GM20000 (cell line): ENCODE measurements around the gene OR51G2.

Experiments
- DNase-seq: peaks from one replicate; pipeline ENCODE4 v3.0.0; 2012; ENCODE audit warnings: low spot score
- TF ChIP-seq, protein P1 (sequence below): IDR thresholded peaks from 2 replicates; pipeline ENCODE4 v1.5.1; 2012; ENCODE audit warnings: mild to moderate bottlenecking, control low read depth; ENCODE audit errors: extremely low read depth, missing control alignments

OR51G2 gene

GRCh38 chr11:4890279-4890678 lies 28.9 kb downstream of the OR51G2 start:
- no peak for DNase-seq
- TF ChIP-seq, protein P1, sequence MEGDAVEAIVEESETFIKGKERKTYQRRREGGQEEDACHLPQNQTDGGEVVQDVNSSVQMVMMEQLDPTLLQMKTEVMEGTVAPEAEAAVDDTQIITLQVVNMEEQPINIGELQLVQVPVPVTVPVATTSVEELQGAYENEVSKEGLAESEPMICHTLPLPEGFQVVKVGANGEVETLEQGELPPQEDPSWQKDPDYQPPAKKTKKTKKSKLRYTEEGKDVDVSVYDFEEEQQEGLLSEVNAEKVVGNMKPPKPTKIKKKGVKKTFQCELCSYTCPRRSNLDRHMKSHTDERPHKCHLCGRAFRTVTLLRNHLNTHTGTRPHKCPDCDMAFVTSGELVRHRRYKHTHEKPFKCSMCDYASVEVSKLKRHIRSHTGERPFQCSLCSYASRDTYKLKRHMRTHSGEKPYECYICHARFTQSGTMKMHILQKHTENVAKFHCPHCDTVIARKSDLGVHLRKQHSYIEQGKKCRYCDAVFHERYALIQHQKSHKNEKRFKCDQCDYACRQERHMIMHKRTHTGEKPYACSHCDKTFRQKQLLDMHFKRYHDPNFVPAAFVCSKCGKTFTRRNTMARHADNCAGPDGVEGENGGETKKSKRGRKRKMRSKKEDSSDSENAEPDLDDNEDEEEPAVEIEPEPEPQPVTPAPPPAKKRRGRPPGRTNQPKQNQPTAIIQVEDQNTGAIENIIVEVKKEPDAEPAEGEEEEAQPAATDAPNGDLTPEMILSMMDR = no peak

DNA sequence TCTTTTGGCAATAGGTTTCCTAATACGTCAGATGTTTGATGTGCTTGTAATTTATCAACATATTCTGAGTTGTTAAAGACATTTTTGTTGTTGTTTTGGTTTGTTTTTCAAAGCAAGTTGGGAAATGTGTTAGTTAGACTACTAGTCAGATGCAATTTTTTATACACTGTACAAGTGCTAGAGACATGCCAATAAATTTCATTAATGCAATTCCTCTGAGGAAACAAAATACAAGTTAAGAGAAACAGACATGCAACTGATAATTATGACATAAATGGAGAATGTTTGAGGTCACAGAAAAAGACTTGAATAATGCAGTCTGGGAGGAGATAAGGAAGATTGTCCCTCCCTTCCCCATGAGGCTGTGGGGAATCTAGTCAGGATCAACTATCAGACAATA lies 31.6 kb downstream of the OR51G2 start:
- no peak for DNase-seq
- TF ChIP-seq, protein P1 = no peak

GRCh38 chr11:4886186-4886585 lies 33.0 kb downstream of the OR51G2 start:
- TF ChIP-seq, protein P1 = no peak
- no peak for DNase-seq

- DNase-seq = no peak
- TF ChIP-seq, protein P1 = no peak
Observed at GRCh38 chr11:4884361-4884760, 34.8 kb downstream of the OR51G2 start.

GRCh38 chr11:4882543-4882942 lies 36.6 kb downstream of the OR51G2 start:
- no peak for DNase-seq
- TF ChIP-seq, protein P1 = no peak

DNA sequence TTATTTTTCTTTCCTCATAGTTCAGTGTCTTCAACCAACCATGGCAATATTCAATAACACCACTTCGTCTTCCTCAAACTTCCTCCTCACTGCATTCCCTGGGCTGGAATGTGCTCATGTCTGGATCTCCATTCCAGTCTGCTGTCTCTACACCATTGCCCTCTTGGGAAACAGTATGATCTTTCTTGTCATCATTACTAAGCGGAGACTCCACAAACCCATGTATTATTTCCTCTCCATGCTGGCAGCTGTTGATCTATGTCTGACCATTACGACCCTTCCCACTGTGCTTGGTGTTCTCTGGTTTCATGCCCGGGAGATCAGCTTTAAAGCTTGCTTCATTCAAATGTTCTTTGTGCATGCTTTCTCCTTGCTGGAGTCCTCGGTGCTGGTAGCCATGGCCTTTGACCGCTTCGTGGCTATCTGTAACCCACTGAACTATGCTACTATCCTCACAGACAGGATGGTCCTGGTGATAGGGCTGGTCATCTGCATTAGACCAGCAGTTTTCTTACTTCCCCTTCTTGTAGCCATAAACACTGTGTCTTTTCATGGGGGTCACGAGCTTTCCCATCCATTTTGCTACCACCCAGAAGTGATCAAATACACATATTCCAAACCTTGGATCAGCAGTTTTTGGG lies 37.2 kb downstream of the OR51G2 start, which contains the start of gene OR51T1:
Gene OR51T1 (plus strand): TSS at position 41 of the 641 bp plus-strand sequence. CDS start 0 bp downstream, at position 41.
- DNase-seq = no peak
- TF ChIP-seq, protein P1 = no peak

DNA sequence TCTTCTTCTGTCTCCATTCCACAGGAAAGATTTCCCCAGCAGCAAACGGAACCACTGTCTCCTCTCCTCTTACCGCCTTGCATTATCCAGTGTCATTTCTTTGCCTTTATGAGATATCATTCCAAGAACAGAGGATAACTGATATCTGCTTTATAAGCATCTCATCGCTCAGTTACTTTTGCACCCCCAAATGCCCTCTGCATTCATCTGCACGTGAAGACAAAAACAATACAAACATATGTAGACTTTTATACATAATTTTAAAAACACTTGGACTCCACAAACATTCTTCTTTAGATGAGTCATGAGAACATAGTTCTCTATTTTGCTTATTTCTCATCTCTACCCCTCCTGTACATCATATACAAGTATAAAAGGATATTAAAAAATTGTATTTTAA lies 38.0 kb downstream of the OR51G2 start:
- TF ChIP-seq, protein P1 = no peak
- DNase-seq = no peak
